ENCODE measurements around the gene LRCOL1.

The LRCOL1 gene

DNA sequence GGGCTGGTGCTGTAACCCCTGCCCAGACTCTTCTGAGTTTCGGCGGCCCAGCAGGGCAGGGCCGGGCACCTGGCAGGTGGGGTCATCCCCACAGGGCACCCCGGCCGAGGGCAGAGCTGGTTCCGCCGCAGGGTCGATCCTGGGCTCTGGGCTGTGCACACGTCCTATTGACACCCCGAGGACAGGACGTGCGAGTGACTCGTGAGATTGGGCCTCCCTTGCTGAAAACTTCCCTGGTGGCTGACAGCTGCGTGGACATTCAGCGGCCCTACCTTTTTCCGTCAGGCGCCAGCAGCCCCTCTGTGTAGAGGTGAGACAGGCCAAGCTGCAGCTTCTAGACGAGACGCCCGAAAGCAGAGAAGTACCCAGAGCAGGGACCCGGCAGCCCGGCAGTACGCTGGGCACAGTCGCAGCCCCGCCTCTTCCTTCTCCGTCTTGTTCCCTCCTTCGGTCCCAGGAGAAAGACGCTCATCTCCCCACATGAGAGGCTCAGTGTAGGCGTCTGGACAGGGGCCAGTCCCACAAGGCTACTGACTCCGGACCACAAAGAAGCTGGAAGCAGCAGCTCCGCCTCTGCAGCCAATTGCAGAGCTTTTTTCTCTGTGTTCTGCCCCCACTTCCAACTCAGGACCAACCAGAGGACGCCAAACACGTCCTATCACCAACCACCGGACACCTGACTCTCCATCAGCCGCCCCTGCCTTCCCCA, at the start of gene LRCOL1:
TSS of gene LRCOL1 (minus strand) at position 532 of the 709 bp plus-strand sequence. CDS start 4,331 bp downstream, outside the sequence.
- DNase-seq (ENCODE audit: low read depth in 2 of 2), result no peak

DNA sequence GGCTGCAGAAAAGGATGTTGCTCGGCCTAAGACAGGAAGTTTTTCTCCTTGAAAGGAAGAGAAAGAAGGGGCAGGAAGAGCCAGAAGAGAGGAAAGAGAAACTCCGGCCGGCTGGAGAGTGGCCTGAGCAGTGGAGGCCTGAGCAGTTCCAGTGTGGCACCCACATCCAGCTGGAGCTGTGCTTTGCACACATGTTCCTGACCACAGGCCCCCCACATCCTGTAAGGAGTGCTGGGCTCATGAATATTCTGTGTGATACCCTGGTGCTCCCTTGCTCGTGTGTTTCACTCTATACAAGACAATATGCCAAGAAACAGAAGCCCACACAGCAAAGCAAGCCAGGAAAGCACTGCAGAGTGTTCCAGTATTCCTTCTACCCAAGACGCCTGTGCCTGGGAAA, 49.7 kb upstream of the LRCOL1 start:
- no peak for DNase-seq (ENCODE audit: low read depth in 2 of 2)

DNA sequence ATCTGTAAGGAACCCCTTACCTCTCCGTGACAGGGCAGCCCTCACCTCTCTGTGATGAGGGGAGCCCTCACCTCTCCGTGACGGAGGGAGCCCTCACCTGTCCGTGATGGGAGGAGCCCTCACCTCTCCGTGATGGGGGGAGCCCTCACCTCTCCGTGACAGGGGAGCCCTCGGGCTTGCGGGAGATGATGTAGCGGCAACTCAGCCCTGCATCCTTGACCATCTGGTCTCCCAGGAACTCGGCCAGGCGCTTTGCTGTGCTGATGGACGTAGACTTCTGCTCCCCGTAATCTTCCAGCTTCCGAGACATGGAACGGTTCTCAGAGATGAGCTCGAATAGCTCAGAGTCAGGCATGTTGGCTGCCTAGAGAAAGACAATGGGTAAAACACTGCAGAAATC, 48.8 kb upstream of the LRCOL1 start:
- no peak for DNase-seq (ENCODE audit: low read depth in 2 of 2)

GRCh38 chr12:132658149-132658894, 47.9 kb upstream of the LRCOL1 start:
- no peak for DNase-seq (ENCODE audit: low read depth in 2 of 2)

DNA sequence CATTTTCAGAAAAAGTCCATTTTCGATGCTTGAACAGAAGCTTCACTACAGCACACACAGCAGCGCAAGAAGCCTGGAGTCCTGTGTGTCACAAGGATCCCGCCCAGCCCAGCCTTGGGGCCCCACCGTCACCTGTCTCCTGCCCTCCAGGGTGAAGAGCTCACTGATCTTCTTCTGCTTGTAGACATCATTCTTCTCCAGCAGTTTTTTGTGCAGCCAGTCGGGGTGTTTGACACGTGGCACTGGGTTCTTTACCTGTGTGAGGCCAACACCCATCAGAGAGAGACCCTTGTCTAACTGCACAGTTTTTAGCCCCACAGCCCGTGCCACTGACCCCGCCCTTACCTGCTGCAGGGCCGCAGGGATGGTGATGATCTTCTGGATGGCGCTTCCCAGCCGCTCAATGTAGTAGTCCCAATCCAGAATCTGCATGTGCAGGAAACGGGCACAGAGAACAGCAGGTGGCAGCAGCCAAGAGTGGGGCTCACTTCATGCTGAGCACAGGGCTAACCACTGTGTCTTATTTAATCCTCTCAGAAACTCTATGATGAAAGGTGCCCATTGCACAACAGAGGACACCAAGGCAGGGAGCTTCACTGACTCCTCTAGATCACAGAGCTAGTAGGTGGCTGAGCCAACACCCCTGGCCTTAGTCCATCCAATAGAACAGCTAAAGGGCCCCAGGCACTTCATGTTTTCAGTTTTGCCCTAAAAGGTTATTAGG, 46.8 kb upstream of the LRCOL1 start:
- no peak for DNase-seq (ENCODE audit: low read depth in 2 of 2)

GRCh38 chr12:132653567-132654290, 43.3 kb upstream of the LRCOL1 start:
- DNase-seq (ENCODE audit: low read depth in 2 of 2), result no peak

GRCh38 chr12:132651444-132652100, 41.2 kb upstream of the LRCOL1 start:
- no peak for DNase-seq (ENCODE audit: low read depth in 2 of 2)

DNA sequence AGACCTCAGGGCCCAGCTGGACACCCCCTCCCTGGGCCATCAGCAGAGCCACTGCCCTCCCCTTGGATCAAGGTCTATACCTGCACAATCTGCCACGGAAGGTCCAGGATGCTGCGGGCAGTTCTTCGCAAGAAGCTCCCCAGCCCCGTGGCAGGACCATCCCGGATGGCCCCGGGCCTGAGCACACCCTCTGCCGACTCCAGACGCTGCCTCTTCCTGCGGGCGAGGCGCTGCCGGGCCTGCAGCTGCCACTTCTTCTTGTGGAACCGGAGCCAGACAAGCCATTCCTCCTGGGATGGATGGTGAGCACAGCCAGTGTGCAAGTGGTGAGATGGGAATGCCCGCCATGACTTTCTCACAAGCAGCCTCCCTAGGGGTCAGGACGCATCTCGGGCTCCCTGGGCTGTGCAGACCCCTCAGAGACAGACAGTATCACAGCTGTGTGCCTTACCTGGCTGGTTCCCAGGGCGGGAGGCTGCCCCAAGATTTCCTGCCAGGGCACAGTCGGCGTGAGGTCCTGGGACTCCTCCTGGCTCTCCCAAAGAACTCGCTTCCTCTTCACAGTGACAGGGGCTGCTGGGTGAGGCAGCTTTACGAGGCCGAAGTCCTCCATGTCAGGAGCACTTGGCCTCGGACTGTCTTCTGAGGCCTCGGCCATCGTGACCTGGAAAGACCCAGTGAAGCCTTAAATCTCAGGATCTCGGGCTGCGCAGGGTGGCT, 39.0 kb upstream of the LRCOL1 start:
- DNase-seq (ENCODE audit: low read depth in 2 of 2), result no peak

- DNase-seq (ENCODE audit: low read depth in 2 of 2), result no peak
Measured at GRCh38 chr12:132648616-132649225, 38.3 kb upstream of the LRCOL1 start.

GRCh38 chr12:132647858-132648257, 37.5 kb upstream of the LRCOL1 start:
- DNase-seq (ENCODE audit: low read depth in 2 of 2), result no peak

GRCh38 chr12:132646850-132647249, 36.5 kb upstream of the LRCOL1 start:
- DNase-seq (ENCODE audit: low read depth in 2 of 2), result no peak

- no peak for DNase-seq (ENCODE audit: low read depth in 2 of 2)
Measured at GRCh38 chr12:132642846-132643835, 32.8 kb upstream of the LRCOL1 start.

GRCh38 chr12:132641811-132642650, 31.6 kb upstream of the LRCOL1 start:
- no peak for DNase-seq (ENCODE audit: low read depth in 2 of 2)

GRCh38 chr12:132640936-132641335, 30.6 kb upstream of the LRCOL1 start:
- DNase-seq (ENCODE audit: low read depth in 2 of 2), result no peak

GRCh38 chr12:132639956-132640520, 29.7 kb upstream of the LRCOL1 start:
- no peak for DNase-seq (ENCODE audit: low read depth in 2 of 2)

- DNase-seq (ENCODE audit: low read depth in 2 of 2), result no peak
Measured at GRCh38 chr12:132638541-132639408, 28.4 kb upstream of the LRCOL1 start.

- no peak for DNase-seq (ENCODE audit: low read depth in 2 of 2)
Measured at GRCh38 chr12:132637811-132638210, 27.4 kb upstream of the LRCOL1 start.

All from activated CD4-positive, alpha-beta T cell treated with anti-CD3 and anti-CD28 coated beads for 24 hours (primary cell).